ENCODE data around the gene CANT1.

CANT1 gene

DNA sequence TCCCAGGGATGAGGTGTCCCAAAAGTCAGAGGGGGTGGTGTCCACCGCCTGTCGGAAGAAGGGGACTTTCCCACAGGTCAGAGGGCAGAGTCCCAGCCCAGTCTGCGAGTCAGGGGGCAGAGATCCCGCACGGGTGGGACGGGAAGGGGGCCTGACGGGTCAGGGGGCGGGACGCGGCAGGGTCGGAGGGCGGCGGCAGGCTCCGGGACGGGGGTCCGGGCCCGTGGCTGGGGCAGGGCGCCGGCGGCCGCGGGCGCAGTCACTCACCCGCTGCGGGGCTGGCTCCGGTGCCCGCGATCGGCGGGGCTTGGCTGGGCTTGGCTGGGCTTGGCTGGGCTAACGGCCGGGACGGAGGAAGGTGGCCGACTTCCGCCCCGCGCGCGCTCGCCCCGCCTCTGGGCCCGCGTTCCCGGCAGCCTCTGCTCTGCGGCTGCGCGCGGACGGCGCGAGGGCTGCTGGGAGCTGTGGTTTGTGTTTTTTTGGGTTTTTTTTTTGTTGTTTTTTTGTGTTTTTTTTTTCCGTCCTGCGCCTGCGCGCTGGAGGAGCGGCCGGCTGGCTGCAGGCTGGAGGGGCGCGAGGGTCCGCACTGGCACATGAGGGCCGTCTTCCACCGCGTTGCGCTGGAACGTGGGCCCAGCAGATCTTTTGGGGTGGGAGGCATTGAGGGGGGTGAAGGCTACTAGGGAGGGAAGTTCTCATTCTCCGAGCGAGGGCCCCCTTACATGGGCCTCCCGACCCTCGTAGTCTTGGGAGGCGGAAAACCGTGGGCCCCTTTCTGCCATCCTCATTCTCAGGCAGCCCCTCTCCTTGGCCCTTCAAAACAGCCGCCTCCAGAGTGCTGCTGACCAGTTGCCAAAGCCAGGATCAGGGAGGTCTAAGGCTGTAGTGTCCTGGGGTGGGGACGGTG is at the start of gene CANT1:
TSS of gene CANT1 (minus strand) at position 368 of the 907 bp plus-strand sequence. CDS start 12,142 bp downstream, outside the sequence.
- peak; percentile 63 to 70 for DNase-seq (ENCODE audit: low read depth in 1 of 2, low spot score in 1 of 2)

DNA sequence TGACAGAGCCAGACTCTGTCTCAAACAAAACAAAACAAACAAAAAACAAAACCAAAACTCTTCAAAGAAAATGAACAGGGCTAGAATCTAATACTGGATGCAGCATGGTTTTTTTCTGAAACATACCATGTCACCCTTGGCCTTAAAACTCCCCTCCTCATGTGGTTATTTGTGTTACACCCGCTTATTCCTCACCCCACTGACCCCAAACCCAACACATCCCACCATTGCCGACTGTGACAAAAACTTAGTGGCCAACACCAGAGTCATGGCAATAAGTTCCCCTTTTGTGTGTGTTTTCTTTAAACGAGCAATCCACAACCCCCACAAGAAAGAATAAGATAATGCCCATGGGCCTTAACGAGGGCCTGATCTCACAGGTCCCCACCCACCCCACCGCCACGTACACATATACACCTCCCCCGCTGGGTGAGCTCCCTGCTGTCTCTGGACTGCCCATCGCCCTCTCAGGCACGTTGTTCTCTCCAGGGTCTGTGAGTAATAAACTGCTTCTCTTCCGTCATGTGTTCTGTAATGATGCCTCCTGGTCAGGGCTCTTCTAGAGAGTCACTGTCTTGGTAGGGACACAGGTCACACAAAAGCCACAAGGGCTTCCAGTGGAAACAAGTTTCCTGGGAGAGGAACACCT is 48.3 kb upstream of the CANT1 start:
- no peak for DNase-seq (ENCODE audit: low read depth in 1 of 2, low spot score in 1 of 2)

DNA sequence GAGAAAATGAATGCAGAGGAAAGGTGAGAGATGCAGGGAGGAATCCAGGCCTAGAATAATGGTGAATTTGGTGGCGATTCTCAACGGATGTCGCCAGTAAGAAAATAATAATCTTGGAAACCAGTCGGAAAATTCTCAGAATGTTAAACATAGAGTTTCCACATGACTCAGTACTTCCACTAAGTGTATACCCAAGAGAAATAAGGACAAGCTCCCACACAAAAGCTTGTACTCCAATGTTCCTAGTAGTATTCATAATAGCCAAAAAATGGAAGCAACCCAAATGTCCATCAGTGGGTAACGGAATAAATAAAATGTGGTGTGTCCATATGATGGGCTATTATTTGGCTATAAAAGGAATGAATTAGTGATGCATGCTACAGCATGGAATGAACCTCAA is 45.6 kb upstream of the CANT1 start:
- DNase-seq (ENCODE audit: low read depth in 1 of 2, low spot score in 1 of 2) = no peak

DNA sequence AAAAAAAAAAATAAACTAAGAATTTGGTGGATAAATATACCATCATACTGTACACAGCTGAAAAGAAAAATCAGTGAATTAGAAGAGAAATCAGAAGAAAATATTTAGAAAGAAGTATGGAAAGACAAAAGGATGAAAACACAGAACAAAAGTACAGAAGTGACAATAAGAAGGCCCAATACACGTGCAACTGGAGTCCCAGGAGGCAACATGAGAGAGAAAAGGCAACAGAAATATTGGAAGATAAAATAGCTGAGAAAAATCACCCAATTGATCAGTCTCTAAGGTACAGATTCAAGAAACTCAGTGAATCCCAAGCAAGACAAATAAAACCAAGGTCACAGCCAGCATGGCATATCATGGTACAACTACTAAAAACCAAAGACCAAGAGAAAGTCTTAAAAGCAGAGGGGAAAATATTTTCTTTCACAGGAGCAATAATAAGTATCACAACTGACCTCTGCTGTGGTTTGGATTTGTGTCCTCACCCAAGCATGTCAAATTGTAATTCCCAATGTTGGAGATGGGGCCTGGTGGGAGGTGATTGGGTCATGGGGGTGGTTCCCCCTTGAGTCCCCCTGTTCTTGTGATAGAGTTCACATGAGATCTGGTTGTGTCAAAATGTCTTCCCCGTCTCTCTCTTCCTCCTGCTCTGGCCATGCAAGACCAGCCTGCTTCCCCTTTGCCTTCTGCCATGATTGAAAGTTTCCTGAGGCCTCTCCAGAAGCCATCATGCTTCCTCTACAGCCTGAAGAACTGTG is 44.8 kb upstream of the CANT1 start:
- DNase-seq (ENCODE audit: low read depth in 1 of 2, low spot score in 1 of 2) = no peak

DNA sequence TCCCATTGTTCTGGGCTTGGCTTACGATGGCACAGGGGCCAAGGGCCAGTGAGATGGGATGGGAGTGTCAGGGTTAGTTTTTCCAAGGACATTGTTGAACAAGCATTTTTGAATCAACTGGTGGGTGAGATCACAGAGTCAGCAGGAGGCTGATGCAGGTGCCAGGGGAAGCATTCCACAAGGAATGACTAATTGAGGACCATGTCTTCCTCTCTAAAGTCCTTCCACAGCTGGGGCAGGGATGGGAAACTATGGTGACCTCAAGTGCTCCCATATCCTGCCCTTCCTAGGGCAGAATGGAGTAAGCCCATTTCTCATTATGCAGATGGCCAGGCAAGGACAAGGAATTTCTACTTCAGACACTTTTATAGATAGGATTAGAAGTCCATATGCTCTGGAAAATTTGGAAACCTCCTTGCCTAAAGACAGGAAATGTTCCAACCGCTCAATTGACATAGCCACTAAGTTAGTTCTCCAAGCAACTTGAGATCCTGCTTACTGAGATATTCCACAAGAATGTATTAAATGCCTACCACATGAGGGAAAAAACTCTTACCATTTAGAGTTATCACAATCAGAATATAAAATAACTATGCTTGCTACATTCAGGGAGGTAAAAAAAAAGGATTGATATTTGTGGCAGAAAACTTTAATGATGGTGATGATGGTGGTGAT is 43.8 kb upstream of the CANT1 start:
- no peak for DNase-seq (ENCODE audit: low read depth in 1 of 2, low spot score in 1 of 2)

DNA sequence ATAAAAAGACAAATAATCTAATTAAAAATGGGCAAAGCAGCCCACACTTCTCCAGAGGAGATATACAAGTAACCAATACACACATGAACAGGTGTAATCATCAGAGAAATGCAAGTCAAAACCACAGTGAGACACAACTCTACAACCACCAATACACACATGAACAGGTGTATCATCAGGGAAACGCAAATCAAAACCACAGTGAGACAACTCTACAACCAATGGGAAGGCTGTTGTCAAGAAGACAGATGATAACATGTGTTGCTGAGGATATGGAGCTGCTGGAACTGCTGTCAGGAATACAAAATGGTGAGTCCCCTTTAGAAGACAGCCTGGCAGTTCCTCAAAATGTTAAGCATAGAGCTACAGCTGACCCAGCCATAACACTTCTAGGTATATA is 42.6 kb upstream of the CANT1 start:
- no peak for DNase-seq (ENCODE audit: low read depth in 1 of 2, low spot score in 1 of 2)

DNA sequence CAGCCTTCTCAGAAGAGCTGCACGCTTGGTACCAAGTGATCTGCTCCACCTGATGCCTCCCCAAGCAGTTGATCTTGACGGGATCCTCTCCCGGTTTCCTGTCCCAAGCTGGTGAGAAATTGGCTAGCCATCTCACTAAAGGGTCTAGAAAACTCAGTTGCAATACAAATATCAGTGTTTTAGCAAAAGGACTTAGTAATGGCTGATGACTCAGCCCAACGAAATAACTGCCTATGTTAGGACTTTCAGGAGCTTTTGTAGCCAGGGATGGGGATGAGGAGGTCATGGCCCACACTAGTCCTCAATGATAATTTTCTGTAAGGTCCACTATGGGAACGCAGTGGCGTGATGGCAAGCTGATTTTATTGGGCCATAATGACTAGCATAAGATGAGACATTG is 41.7 kb upstream of the CANT1 start:
- DNase-seq (ENCODE audit: low read depth in 1 of 2, low spot score in 1 of 2) = no peak

DNA sequence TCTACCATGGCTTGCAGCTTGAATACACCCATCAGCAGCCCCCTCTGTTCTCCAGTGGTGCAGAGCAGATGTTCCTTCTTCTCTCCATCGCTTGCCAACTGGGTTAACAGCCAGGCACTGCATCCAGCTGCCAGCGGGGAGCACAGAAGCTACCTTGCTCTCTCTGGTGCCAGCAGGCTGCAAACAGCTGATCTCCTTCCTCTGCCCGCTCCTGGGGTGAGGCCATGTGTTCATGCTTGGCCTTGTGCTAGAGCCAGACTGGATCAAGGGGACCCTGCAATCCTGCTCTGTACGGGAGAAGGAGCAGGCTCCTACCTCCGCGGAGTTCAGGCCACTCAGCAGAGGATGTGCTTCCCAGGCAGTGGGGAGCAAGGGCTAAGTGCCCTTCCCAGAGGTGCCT is 41.0 kb upstream of the CANT1 start:
- no peak for DNase-seq (ENCODE audit: low read depth in 1 of 2, low spot score in 1 of 2)

DNA sequence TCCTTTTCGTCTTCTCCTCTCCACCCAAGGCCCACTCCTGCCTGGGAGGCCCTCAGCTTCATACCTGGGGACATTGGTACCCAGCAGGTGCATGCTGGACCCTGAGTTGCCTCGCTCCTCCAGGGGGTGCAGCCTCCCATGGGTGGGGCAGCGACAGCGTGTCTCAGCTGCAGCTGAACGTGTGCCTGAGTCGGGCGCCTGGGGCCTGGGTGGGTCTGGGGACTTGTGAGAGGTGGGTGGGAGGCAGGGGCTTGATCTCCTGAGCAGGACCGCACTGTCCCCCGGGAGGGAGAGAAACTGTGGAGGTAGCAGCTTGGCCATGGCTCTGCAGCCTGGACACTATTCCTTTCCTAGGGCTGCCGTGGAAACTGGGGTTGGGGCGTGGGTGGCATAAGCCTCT is 40.3 kb upstream of the CANT1 start:
- no peak for DNase-seq (ENCODE audit: low read depth in 1 of 2, low spot score in 1 of 2)

DNA sequence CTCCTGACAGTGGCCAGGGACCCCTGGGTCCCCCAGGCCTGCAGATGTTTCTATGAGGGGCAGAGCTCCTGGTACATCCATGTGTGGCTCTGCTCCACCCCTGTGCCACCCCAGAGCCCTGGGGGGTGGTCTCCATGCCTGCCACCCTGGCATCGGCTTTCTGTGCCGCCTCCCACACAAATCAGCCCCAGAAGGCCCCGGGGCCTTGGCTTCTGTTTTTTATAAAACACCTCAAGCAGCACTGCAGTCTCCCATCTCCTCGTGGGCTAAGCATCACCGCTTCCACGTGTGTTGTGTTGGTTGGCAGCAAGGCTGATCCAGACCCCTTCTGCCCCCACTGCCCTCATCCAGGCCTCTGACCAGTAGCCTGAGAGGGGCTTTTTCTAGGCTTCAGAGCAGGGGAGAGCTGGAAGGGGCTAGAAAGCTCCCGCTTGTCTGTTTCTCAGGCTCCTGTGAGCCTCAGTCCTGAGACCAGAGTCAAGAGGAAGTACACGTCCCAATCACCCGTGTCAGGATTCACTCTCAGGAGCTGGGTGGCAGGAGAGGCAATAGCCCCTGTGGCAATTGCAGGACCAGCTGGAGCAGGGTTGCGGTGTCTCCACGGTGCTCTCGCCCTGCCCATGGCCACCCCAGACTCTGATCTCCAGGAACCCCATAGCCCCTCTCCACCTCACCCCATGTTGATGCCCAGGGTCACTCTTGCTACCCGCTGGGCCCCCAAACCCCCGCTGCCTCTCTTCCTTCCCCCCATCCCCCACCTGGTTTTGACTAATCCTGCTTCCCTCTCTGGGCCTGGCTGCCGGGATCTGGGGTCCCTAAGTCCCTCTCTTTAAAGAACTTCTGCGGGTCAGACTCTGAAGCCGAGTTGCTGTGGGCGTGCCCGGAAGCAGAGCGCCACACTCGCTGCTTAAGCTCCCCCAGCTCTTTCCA is 39.5 kb upstream of the CANT1 start:
- DNase-seq (ENCODE audit: low read depth in 1 of 2, low spot score in 1 of 2) = no peak

DNA sequence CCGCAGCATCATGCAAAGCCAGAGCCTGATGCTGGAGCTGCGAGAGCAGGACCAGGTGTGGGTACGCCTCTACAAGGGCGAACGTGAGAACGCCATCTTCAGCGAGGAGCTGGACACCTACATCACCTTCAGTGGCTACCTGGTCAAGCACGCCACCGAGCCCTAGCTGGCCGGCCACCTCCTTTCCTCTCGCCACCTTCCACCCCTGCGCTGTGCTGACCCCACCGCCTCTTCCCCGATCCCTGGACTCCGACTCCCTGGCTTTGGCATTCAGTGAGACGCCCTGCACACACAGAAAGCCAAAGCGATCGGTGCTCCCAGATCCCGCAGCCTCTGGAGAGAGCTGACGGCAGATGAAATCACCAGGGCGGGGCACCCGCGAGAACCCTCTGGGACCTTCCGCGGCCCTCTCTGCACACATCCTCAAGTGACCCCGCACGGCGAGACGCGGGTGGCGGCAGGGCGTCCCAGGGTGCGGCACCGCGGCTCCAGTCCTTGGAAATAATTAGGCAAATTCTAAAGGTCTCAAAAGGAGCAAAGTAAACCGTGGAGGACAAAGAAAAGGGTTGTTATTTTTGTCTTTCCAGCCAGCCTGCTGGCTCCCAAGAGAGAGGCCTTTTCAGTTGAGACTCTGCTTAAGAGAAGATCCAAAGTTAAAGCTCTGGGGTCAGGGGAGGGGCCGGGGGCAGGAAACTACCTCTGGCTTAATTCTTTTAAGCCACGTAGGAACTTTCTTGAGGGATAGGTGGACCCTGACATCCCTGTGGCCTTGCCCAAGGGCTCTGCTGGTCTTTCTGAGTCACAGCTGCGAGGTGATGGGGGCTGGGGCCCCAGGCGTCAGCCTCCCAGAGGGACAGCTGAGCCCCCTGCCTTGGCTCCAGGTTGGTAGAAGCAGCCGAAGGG is 38.6 kb upstream of the CANT1 start:
- DNase-seq (ENCODE audit: low read depth in 1 of 2, low spot score in 1 of 2) = no peak

DNA sequence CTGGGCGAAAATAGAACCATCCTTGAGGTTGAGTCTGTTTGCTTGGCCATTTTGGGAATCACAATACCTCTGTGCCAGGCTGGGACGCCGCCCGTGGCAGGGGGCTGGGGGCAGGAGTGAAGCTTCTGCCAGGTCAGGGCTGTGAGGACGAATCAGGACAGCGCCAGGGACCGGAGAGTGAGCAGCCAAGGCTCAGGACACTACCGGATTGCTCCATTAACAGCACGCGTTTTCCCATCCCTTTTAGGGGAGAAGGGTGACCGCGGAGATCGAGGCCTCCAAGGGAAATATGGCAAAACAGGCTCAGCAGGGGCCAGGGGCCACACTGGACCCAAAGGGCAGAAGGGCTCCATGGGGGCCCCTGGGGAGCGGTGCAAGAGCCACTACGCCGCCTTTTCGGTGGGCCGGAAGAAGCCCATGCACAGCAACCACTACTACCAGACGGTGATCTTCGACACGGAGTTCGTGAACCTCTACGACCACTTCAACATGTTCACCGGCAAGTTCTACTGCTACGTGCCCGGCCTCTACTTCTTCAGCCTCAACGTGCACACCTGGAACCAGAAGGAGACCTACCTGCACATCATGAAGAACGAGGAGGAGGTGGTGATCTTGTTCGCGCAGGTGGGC is 37.8 kb upstream of the CANT1 start:
- DNase-seq (ENCODE audit: low read depth in 1 of 2, low spot score in 1 of 2) = no peak

DNA sequence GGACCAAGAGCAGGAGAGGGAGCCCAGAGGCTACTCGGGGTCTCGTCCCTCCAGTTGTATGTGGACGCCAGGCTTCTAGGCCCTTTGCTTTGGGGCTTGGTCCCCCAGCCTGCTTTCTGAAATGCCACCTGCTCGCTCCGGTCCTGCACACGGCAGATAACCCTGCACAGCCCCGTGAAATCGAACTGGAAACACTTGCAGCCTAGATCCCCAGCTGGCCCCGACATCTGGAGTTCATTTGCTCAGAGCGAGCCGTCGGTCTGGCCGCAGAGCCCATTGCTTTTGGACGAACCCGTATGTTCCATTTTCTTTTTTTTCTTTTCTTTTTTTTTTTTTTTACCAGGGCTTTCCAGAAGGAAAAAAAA is 37.3 kb upstream of the CANT1 start:
- DNase-seq (ENCODE audit: low read depth in 1 of 2, low spot score in 1 of 2) = no peak

DNA sequence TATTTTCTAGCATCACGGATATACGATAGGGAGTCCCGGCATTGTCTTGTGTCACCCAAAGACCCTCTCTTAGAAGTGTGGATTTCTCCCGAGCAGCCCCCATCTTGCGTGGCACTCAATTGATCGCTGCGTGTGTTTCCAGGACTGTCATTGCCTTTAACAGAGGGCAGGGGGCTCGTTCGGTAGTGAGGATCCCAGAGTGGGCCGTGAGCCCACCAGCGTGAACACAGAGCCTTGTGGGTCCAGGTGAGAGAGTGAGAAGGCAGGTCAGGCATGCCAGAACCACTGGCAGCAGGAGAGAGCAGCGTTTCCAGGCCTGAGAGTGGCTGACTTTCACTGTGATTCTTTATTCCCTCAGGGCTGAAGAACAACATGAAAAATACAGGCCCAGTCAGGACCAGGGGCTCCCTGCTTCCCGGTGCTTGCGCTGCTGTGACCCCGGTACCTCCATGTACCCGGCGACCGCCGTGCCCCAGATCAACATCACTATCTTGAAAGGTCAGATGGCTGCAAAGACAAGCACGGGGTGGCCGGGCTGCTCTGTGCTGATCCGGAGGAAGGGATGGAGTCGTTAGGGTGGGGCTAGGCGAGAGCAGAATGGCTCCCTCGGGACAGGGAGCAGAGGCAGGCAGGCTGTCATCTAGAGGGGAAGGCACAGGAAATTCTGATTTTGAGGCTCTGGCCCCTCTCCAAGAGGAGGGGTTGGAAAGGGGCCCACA is 36.8 kb upstream of the CANT1 start:
- no peak for DNase-seq (ENCODE audit: low read depth in 1 of 2, low spot score in 1 of 2)

DNA sequence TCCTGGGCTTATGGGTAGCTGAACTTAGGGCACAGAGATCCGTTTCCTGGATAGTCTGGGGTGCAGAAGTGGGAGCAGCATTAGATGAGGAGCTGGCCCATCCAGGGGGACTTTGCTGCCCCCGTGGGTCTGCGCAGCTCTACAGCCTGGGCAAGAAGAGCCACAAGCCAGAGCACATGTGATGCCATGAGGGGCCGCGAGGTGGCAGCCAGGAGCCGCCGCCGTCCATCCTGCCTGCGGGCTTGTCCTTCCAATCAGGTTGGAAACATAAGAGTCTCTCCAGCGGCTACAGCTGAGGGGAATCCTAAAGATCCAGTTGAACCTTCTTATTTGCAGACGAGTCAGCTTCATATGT is 36.3 kb upstream of the CANT1 start:
- DNase-seq (ENCODE audit: low read depth in 1 of 2, low spot score in 1 of 2) = peak; percentile 28 to 51

DNA sequence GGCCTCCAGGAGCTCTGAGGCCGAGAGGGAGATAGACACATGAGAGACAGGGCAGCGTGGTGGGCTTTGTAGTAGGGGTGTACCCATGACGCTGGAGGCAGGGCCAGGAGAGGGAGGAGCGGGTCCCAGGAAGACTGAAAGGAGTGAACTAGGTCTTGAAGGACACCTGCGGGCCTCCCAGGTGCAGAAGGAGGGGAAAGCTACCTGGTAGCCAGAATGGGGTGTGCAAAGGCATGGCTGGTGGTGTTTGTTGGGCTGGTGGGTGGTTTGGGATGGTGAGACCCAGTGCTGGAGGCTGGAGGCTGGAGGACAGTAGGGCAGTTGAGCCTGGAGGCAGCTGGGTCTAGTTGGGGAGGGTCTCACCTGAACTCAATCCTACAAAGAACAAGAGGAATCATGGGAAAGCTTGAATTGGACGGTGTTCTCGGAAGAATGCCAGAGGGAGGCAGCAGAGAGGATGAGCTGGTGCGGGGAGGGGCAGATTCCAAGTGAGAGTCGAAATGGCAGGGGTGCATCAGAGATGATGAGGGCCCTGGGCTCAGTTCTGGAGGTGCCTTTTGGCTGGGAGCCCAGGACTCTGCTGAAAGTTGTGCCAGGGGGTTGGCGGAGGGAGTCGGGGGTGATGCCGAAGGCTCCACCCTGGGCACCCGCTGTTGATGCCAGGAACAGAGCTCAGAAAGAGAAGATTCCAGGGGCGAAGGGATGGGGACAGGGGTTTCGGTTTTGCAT is 35.6 kb upstream of the CANT1 start:
- no peak for DNase-seq (ENCODE audit: low read depth in 1 of 2, low spot score in 1 of 2)

DNA sequence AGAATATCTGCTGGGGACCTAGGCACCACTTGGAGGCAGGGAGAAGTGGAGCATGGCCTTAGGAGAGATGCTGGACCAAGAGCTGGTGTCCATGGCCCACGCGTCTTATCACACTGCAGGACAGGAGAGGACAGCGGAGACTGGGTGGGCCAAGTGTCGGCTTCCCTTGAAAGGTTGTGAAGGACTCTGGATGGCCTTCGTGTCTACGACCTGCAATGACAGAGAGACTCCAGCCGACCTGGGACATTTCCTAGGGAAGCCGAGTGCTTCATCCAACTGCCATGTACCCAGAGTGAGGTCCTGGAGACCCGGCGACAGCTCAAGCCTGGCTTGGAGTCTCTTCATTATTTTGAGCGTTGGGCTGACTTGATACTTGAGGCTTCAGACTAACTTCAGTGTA is 34.9 kb upstream of the CANT1 start:
- no peak for DNase-seq (ENCODE audit: low read depth in 1 of 2, low spot score in 1 of 2)

DNA sequence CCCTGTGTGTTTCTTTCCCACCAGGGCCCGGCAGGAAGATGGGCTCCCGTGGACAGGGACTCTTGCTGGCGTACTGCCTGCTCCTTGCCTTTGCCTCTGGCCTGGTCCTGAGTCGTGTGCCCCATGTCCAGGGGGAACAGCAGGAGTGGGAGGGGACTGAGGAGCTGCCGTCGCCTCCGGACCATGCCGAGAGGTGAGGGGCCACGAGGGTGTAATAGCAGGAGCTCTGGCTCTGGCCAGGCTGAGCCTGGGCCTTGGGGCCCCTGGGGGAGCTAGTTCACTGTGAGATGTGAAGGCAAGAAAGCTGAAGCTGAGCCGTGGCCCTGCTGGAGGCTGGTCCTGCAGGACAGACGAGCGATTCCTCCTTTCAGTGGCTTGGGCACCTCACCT is 34.4 kb upstream of the CANT1 start:
- no peak for DNase-seq (ENCODE audit: low read depth in 1 of 2, low spot score in 1 of 2)
